NT2/D1 (cell line): ENCODE data around the gene GRK6.

Experiments
- SUZ12 ChIP-seq: IDR thresholded peaks from 2 replicates; pipeline ENCODE4 v1.6.1; 2011; ENCODE audit not compliant: insufficient read length, insufficient read depth; ENCODE audit errors: extremely low read depth
- YY1 ChIP-seq: IDR thresholded peaks from 2 replicates; pipeline ENCODE4 v1.6.1; 2011; ENCODE audit not compliant: insufficient read length, insufficient read depth
- ZNF274 ChIP-seq: IDR thresholded peaks from 2 replicates; pipeline ENCODE4 v1.6.1; 2011; ENCODE audit warnings: mild to moderate bottlenecking, low read depth, low read length

DNA sequence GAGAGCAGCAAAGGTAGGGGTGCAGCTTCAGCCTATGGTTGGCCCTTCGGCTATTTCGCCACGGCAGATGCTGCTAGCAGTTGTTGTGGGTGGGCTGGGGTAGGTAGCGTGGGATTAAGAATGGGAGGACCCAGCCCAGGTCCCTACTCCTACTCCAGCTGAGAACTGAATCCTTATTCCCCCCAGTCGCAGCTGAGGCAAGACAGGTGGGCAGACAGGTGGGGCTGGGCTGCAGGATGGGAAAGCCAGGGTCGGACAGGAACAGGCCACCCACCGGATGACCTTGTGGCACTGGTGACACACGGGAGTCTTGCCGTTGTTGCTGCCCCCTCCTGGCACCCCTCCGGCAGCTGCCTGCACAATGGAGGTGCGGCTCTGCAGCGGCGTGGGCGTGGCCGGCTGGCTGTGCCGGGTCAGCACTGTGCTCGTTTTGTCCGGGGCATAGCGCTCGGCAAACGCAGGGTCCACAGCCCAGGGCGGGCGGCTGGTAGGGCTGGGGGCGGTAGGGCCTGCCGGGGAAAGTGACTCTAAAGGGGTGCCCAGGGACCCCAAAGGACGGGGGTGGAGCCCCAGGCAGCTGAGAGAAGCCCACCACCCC, 62.7 kb downstream of the GRK6 start:
- no peak for TF ChIP-seq YY1
- no peak for TF ChIP-seq ZNF274
- TF ChIP-seq SUZ12, result no peak
